BLaER1 treated with 17β-estradiol and CSF1 and Interleukin-3, amounts not matched to agents 10 nM and 100 nM (cell line): ENCODE data around the gene ZEB2.

Source experiments
- H3K27ac ChIP-seq, 11 experiments: shearing (Covaris generic); formaldehyde crosslinking; 2 replicates each; pipeline ENCODE4 v1.8.1; 2022
- H3K27me3 ChIP-seq, 11 experiments: shearing (Covaris generic); formaldehyde crosslinking; 2 replicates each; pipeline ENCODE4 v1.8.1; 2022
- H3K36me3 ChIP-seq, 11 experiments: shearing (Covaris generic); formaldehyde crosslinking; 2 replicates each; pipeline ENCODE4 v1.8.1; 2022
- H3K4me1 ChIP-seq, 10 experiments: shearing (Covaris generic); formaldehyde crosslinking; 2 replicates each; pipeline ENCODE4 v1.8.1; 2022
- H3K4me2 ChIP-seq, 11 experiments: shearing (Covaris generic); formaldehyde crosslinking; 2 replicates each; pipeline ENCODE4 v1.8.1; 2022
- H3K4me3 ChIP-seq, 10 experiments: shearing (Covaris generic); formaldehyde crosslinking; 2 replicates each; pipeline ENCODE4 v1.8.1; 2022
- H3K9ac ChIP-seq, 11 experiments: shearing (Covaris generic); formaldehyde crosslinking; 2 replicates each; pipeline ENCODE4 v1.8.1; 2022
- H3K9me3 ChIP-seq, 11 experiments: shearing (Covaris generic); formaldehyde crosslinking; replicated peaks in 1 of 11; 2 replicates each; pipeline ENCODE4 v1.8.1; 2022
- H4K20me1 ChIP-seq, 11 experiments: shearing (Covaris generic); formaldehyde crosslinking; 2 replicates each; pipeline ENCODE4 v1.8.1; 2022
- Cebpa-rat ChIP-seq, 11 experiments: shearing (Covaris generic); IDR thresholded peaks; 2 replicates each; pipeline ENCODE4 v1.8.1; 2022

ZEB2 gene

DNA sequence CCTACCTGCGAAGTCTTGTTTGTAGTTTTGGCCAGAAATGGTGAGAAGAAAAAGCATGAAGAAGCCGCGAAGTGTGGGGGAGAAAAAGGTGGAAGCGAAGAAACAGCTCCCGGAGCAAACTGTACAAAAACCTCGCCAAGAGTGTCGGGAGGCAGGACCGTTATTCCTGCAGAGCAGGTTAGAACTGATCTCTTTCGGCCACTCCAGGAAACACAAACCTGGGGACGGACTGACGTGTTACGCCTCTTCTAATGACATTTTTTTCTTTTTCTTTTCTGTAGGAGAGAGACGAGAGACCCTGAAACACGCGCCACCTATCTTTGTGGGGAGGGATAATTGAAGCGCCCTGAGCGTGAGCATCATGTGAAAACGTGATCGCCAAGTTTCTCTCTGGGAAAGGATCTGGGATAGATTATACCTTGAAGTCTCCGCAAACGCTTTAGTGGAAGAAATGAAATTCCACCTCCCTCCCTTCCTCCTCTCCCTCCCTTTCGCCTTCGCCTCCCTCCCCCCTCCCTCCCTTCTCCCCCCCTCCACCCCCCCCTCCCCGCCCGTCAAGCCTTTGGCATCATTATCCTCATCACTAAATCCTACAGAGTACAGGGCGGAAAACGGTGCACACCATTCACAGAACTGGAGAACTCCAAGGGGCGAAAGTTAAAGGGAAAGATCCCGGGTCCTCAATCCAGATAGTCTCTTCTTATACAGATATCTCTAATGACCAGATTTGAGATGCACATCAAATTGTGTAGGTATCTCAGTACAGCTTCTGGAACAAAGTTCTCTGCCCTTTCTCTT lies at the start of gene ZEB2:
TSS of gene ZEB2 (minus strand) at position 186 of the 798 bp plus-strand sequence. CDS start 2,769 bp downstream, outside the sequence.
- Histone ChIP-seq H3K4me2 (peak within 1 kb of the TSS; percentile 86 to 99 (median 96)), H3K4me1 (peaks cover 18 to 39% (median 29%) of the 10 kb centered on the region in 10 experiments), H3K36me3 (peaks cover 23 to 35% (median 32%) of the 10 kb centered on the region in 11 experiments), H3K4me3 (peak within 1 kb of the TSS; percentile 71 to 95 (median 85)), H3K9me3 (0 out of 22 replicates have a peak, but pooled peaks cover 0 to 4% (median 0%) of the 10 kb centered on the region in 11 experiments), H3K27me3 (peaks cover 0 to 12% (median 0%) of the 10 kb centered on the region in 11 experiments; a peak in 3 of 22 replicates), H4K20me1 (peaks cover 0 to 18% (median 0%) of the 10 kb centered on the region in 11 experiments; a peak in 4 of 22 replicates), H3K27ac (peak within 1 kb of the TSS; percentile 94 to 100 (median 99)), H3K9ac (peak within 1 kb of the TSS; percentile 96 to 100 (median 99))
- no peak for TF ChIP-seq Cebpa-rat (IDR thresholded peaks at IDR 0.05)

DNA sequence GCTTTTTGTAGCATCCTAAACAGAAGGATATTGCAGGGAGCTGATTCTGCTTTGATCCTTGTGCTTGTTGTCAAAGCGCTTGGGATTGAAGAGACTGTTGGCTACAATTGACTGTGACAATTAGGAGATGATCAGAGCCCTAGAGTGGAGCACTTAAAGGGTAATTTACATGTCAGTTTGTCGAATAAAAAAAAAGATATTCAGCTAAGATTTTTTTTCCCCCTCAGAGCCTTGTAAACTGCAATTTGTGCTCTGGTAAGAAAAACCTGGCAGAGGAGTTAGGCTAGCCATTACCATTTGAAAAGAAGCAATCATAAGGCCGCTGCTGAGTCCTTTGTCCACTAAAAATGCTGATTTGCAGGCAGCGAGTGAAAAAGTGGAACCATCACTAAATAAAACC lies 47.8 kb upstream of the ZEB2 start:
- H3K4me3 ChIP-seq, result no peak overlapping the region
- H3K4me2 ChIP-seq, result no peak overlapping the region
- H3K36me3 ChIP-seq, result no peaks in the 10 kb centered on the region

DNA sequence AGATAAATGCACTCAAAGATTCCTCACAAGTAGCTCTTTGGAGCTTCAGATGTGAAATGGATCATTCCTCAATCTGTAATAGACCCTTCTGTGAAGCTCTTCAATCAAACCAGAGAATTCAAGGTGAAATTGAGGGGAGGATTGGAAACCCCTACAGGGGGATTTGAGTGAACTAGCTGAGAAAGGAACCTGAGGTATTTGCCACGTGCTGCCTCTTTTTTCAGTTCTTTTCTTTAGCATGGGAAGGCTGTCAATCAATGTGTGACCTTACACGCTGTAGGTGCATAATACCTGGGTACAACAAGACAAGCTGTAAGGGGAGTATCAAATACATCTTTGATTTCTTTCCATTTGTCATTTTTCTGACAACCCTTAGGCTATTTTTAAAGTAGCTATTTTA lies 46.5 kb upstream of the ZEB2 start:
- Histone ChIP-seq H3K36me3 (no peaks in the 10 kb centered on the region), H4K20me1 (no peaks in the 10 kb centered on the region), H3K4me3 (no peak overlapping the region), H3K27me3 (no peaks in the 10 kb centered on the region), H3K9me3 (peaks cover 0 to 14% (median 0%) of the 10 kb centered on the region in 11 experiments; a peak in 3 of 22 replicates), H3K4me1 (peaks cover 0 to 3% (median 0%) of the 10 kb centered on the region in 10 experiments; a peak in 6 of 20 replicates), H3K4me2 (no peak overlapping the region), H3K27ac (no peak overlapping the region), H3K9ac (no peak overlapping the region)
- no peak for TF ChIP-seq Cebpa-rat (IDR thresholded peaks at IDR 0.05)

More for the DNA sequence above, 47.8 kb upstream of the ZEB2 start:
- H3K9ac ChIP-seq, result no peak overlapping the region
- peaks cover 0 to 8% (median 0%) of the 10 kb centered on the region in 11 experiments; a peak in 4 of 22 replicates for H3K9me3 ChIP-seq
- no peak for TF ChIP-seq Cebpa-rat (IDR thresholded peaks at IDR 0.05)
- no peaks in the 10 kb centered on the region; a peak in 1 of 20 replicates for H3K4me1 ChIP-seq
- H3K27me3 ChIP-seq, result no peaks in the 10 kb centered on the region
- H3K27ac ChIP-seq, result no peak overlapping the region
- H4K20me1 ChIP-seq, result no peaks in the 10 kb centered on the region

DNA sequence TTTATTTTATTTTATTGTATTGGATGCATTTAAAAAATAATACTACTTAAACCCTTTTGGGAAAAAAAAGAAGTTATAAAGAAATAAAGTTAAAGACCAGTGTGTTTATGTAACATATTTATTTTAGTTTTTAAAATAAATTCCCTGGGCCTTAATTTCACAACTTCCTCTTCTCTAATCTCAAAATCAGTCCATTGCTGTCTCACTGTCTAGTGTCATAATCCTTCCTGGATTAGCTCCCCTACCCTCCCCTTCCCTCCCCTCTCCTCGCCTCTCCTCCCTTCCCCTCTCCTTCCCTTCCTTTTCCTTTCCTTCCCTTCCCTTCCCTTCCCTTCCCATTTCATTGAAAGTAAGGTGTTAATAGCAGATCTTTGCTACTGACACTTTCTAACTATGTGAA lies 40.3 kb upstream of the ZEB2 start:
- Histone ChIP-seq H3K4me3 (no peak overlapping the region), H3K4me2 (peak overlapping the region in 4 of 11 experiments; percentile 10 to 59 (median 42); a peak in 3 of 22 replicates), H3K27ac (peak overlapping the region in 5 of 11 experiments; percentile 15 to 40 (median 20); a peak in 3 of 22 replicates), H3K27me3 (no peaks in the 10 kb centered on the region), H3K4me1 (peaks cover 0 to 22% (median 7%) of the 10 kb centered on the region in 10 experiments; a peak in 11 of 20 replicates), H4K20me1 (no peaks in the 10 kb centered on the region), H3K9me3 (peaks cover 0 to 35% (median 0%) of the 10 kb centered on the region in 11 experiments; a peak in 4 of 22 replicates), H3K9ac (no peak overlapping the region), H3K36me3 (no peaks in the 10 kb centered on the region)
- no peak for TF ChIP-seq Cebpa-rat (IDR thresholded peaks at IDR 0.05)

DNA sequence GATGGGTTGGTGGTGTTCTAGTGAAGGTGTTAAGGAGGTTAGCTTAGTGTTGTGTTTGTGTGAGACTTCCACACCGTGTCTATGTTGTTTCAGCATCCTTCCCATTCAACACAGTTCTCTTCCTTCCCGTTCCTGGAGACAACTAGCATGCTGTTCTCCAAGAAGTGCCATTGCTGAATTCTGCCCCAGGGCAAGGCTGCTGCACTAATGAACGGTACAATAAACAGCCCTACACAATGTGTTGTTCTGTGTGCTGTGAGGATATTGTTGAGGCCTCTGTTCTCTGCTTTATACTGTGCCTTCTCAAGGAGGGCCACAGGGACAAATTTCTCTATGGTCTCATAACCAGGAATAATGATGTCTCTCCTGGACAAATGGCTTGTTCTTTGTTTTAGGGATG lies 39.8 kb upstream of the ZEB2 start:
- no peaks in the 10 kb centered on the region for H4K20me1 ChIP-seq
- no peaks in the 10 kb centered on the region for H3K36me3 ChIP-seq
- no peak overlapping the region for H3K9ac ChIP-seq
- H3K27ac ChIP-seq, result peak overlapping the region in 4 of 11 experiments; percentile 15 to 42 (median 30); a peak in 6 of 22 replicates
- no peaks in the 10 kb centered on the region for H3K27me3 ChIP-seq
- H3K4me2 ChIP-seq, result peak overlapping the region in 5 of 11 experiments; percentile 10 to 59 (median 37); a peak in 8 of 22 replicates
- no peak overlapping the region for H3K4me3 ChIP-seq
- TF ChIP-seq Cebpa-rat (IDR thresholded peaks at IDR 0.05), result no peak
- peaks cover 0 to 35% (median 0%) of the 10 kb centered on the region in 11 experiments; a peak in 4 of 22 replicates for H3K9me3 ChIP-seq
- H3K4me1 ChIP-seq, result peaks cover 0 to 22% (median 7%) of the 10 kb centered on the region in 10 experiments; a peak in 10 of 20 replicates

DNA sequence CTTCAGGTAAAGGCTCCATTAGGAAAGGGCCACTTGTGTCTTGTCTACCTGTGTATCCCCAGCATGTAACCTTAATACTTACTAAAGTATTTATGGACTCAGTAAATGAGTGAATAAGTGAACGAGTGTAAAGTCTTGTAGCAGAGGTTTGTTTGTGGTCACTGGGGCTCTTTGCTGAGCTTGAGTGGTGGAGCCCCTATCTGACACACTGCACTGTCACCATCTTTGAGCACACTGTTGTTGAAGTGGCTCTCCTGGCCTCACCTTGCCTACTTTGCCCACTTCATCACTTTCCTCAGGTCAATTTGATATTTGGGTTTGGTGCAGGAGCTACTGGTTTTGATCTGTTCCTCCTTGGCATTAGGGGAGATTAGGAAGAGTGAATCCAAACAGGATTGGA lies 39.3 kb upstream of the ZEB2 start:
- peaks cover 0 to 22% (median 7%) of the 10 kb centered on the region in 10 experiments; a peak in 10 of 20 replicates for H3K4me1 ChIP-seq
- no peaks in the 10 kb centered on the region for H3K27me3 ChIP-seq
- no peaks in the 10 kb centered on the region for H3K36me3 ChIP-seq
- H3K4me3 ChIP-seq, result no peak overlapping the region
- H3K9me3 ChIP-seq, result peaks cover 0 to 35% (median 0%) of the 10 kb centered on the region in 11 experiments; a peak in 3 of 22 replicates
- H3K27ac ChIP-seq, result peak overlapping the region in 4 of 11 experiments; percentile 15 to 42 (median 30); a peak in 5 of 22 replicates
- peak overlapping the region in 2 of 11 experiments; percentile 50 to 59; a peak in 4 of 22 replicates for H3K4me2 ChIP-seq
- no peaks in the 10 kb centered on the region for H4K20me1 ChIP-seq
- TF ChIP-seq Cebpa-rat (IDR thresholded peaks at IDR 0.05), result no peak
- no peak overlapping the region for H3K9ac ChIP-seq

DNA sequence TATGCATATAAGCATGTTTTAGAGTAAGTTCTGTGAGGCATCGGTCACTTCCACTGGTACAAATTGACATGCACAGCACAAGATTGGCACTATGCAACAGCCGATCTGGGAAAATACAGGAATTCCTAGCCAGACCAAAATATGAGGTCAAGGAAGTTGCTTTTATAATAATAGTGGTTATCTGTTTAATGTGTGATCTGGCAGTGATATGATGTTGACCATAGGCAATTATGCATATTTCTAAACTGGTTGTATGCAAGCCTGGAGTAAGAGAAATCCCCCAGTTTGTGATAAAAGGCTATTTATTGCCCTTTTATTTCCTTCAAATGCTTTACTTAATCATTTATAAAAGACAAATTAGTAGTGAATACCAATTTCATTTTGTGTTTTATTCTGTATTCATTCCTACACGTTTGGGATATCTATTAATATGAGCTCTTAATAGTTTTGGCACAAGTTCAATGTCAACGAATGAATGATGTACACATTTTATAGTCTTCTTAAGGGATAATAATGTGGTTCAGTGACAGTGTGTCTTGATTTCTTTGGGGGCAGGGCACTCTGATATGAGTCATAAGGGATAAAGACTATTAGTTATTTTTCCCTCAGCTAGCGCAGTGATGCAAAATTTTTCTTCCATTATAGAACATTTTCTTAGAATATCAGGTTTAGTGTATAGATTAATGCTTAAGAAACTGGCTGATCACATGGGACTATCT lies 34.7 kb upstream of the ZEB2 start:
- Histone ChIP-seq H3K27ac (no peak overlapping the region), H3K9ac (no peak overlapping the region), H3K4me2 (no peak overlapping the region), H3K4me1 (peaks cover 1 to 5% (median 3%) of the 10 kb centered on the region in 10 experiments; a peak in 16 of 20 replicates), H3K36me3 (no peaks in the 10 kb centered on the region), H3K4me3 (no peak overlapping the region), H3K9me3 (peaks cover 0 to 23% (median 12%) of the 10 kb centered on the region in 11 experiments; a peak in 10 of 22 replicates), H3K27me3 (no peaks in the 10 kb centered on the region), H4K20me1 (no peaks in the 10 kb centered on the region)
- TF ChIP-seq Cebpa-rat (IDR thresholded peaks at IDR 0.05), result no peak

DNA sequence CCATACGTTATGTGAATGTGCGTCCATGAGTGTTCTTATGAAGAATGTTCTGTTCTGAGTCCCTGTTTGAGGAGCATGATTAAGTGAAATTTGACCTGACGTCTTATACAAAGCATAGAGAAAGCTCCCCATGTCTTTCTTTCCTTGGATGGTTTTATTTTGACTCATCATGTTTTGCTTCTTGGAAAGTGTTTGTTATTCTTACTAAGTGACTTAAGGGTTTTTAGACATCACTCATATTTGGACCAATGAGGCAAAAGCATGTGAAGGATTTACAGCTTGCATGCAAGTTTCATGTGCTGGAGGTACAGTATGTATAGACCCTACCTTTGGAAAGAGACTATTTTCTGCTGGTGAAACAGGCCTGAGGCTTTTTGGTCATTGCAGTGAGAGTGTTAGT lies 33.5 kb upstream of the ZEB2 start:
- Histone ChIP-seq H3K36me3 (no peaks in the 10 kb centered on the region), H3K4me3 (no peak overlapping the region), H3K27me3 (no peaks in the 10 kb centered on the region), H3K9me3 (peaks cover 0 to 21% (median 10%) of the 10 kb centered on the region in 11 experiments; a peak in 8 of 22 replicates), H4K20me1 (no peaks in the 10 kb centered on the region), H3K4me2 (no peak overlapping the region), H3K27ac (no peak overlapping the region), H3K4me1 (peaks cover 6 to 16% (median 13%) of the 10 kb centered on the region in 10 experiments), H3K9ac (no peak overlapping the region)
- no peak for TF ChIP-seq Cebpa-rat (IDR thresholded peaks at IDR 0.05)
